Epithelial cell of proximal tubule (primary cell): Measurements from ENCODE around the gene HLA-DPB1. TPM values are rescaled to one million over a fixed set of nuclear protein-coding genes. Genes with fewer than 3 reads are reported as not detected.

Experiments used
- DNase-seq: peaks from one replicate; pipeline ENCODE4 v3.0.0-alpha.2; 2011; ENCODE audit warnings: low read depth
- H3K4me3 ChIP-seq: 2 replicates; pipeline ENCODE4 v1.5.1; 2011; ENCODE audit warnings: low read depth, mild to moderate bottlenecking, low read length
- total RNA-seq: library from RNA; depleted of rRNA; stranded (reverse); fragments of >200 nt; gene quantifications from 2 replicates; pipeline ENCODE4 v1.2.3, GENCODE V29; 2015
- TF ChIP-seq, protein P1 (sequence below): conservative IDR thresholded peaks from 2 replicates; pipeline ENCODE4 v1.5.1; 2012; ENCODE audit warnings: low read depth, mild to moderate bottlenecking, low read length

HLA-DPB1 gene
- total RNA-seq, 1 donor from 2014 or later: 52.3 TPM

DNA sequence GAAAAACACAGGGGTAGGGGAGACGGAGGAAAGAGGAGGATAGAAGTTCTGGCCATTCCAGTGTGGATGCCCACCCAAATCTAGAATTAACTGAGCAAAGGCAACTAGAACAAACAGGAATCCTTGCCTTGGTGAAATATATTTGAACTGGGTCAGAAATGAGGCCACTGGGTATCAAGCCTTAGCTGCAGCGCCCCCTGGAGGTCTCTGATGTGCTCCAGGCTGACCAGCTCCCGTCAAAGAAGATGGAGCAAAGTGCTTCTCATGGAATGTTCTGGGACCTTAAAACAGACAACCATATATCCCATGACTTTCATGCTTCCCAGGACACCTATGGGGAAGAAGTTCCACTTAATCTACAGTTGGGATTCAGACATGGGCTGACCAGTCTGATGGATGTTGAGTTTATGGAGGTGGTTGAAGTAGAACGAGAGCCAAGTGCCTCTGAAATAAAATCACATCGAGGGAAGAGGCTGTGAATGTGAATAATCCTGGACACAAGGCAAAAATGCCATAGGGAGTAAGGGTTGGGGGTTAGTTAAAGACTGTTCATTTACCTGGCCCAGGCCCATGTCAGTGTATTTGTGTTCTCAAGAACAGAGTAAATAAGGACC lies 50.4 kb downstream of the HLA-DPB1 start:
- H3K4me3 ChIP-seq: no peak overlapping the region
- TF ChIP-seq, protein P1, sequence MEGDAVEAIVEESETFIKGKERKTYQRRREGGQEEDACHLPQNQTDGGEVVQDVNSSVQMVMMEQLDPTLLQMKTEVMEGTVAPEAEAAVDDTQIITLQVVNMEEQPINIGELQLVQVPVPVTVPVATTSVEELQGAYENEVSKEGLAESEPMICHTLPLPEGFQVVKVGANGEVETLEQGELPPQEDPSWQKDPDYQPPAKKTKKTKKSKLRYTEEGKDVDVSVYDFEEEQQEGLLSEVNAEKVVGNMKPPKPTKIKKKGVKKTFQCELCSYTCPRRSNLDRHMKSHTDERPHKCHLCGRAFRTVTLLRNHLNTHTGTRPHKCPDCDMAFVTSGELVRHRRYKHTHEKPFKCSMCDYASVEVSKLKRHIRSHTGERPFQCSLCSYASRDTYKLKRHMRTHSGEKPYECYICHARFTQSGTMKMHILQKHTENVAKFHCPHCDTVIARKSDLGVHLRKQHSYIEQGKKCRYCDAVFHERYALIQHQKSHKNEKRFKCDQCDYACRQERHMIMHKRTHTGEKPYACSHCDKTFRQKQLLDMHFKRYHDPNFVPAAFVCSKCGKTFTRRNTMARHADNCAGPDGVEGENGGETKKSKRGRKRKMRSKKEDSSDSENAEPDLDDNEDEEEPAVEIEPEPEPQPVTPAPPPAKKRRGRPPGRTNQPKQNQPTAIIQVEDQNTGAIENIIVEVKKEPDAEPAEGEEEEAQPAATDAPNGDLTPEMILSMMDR: peak; percentile 81
- no peak for DNase-seq

DNA sequence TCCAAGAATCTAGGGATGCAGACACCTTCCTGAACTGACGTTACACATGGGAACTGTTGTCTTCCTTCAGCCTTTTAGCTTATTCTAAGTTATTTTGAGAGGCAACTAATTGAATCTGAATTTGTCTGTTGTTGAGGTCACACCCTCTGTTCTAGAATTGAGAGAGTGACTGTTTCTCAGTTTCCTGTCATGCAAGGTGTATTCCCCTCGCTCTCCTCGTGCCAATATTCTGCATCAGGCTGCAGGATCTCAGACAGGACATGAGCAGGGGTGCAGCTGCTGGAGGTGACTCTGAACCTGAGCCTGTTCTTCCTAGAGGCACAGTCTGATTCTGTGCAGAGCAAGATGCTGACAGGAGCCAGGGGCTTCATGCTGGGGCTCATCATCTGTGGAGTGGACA lies 52.5 kb downstream of the HLA-DPB1 start:
- no peak overlapping the region for H3K4me3 ChIP-seq
- DNase-seq: no peak
- TF ChIP-seq, protein P1: no peak

DNA sequence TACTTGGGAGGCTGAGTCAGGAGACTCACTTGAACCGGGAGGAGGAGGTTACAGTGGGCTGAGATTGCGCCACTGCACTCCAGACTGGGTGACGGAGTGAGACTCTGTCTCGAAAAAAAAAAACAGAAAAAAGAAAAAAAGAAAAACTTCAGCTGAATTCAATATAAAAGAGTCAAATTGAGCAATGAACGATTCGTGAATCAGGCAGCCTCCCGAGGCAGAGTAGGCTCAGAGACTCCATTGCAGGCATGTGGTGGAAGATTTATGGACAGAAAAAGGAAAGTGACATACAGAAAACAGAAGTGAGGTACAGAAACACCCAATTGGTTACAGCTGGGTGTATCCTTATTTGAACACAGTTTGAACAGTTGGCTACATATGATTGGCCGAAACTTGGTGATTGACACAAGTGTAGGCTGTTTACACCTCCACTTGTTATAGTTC lies 56.3 kb downstream of the HLA-DPB1 start:
- no peak for DNase-seq
- no peak overlapping the region for H3K4me3 ChIP-seq
- TF ChIP-seq, protein P1: no peak

DNA sequence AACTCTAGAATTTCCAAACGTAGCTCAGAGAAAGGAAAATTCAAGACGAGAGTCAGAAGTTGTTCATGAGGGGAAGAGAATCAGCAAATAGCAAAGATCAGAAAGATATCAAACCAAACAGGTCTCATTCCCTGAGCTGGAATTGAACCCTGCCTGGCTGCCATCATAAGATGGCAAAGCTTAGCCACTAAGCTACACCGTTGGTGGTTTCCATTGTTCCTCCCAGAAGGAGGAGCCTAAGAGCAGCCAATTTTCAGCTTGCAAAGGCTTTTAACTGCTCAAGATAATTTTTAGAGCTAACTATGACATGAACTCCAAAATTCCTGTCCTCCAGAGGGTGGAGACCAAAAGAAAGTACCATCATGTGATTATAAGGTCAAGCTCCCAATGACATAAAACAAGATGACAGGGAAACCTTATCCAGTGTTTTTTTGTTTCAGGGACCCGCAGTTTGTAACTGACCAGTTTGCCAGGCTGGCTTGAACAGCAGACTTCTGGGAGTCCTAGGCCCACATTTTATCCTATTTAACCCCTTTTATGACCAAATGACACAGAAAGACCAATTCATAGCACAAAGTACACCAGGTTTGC lies 60.6 kb downstream of the HLA-DPB1 start:
- TF ChIP-seq, protein P1: no peak
- no peak overlapping the region for H3K4me3 ChIP-seq
- DNase-seq: no peak

Other genes with a start within 250 kb of the HLA-DPB1 start
- gene TAP2, start 237.3 kb upstream of the HLA-DPB1 start, total RNA-seq: 23.6 and 29.4 TPM in 2 replicates
- gene PSMB8, start 231.9 kb upstream of the HLA-DPB1 start, total RNA-seq: 75.1 and 84.4 TPM in 2 replicates
- gene TAP1, start 222.3 kb upstream of the HLA-DPB1 start, total RNA-seq: 50.7 and 54.5 TPM in 2 replicates
- 20.5 and 24.3 TPM in 2 replicates for gene PSMB9, start 221.8 kb upstream of the HLA-DPB1 start, total RNA-seq
- 3.5 and 4.2 TPM in 2 replicates for gene HLA-DMB, start 135.0 kb upstream of the HLA-DPB1 start, total RNA-seq
- 0.65 and 2.0 TPM in 2 replicates for gene HLA-DMA, start 122.9 kb upstream of the HLA-DPB1 start, total RNA-seq
- gene BRD2, start 107.4 kb upstream of the HLA-DPB1 start, total RNA-seq: 128 and 140 TPM in 2 replicates
- 1.6 TPM in 1 of 2 replicates, not detected in the other for gene HLA-DOA, start 66.4 kb upstream of the HLA-DPB1 start, total RNA-seq
- 6.8 and 7.1 TPM in 2 replicates for gene HLA-DPA1, start 2.3 kb upstream of the HLA-DPB1 start, total RNA-seq
- 0.06 and 0.07 TPM in 2 replicates for gene COL11A2, start 116.5 kb downstream of the HLA-DPB1 start, total RNA-seq
- gene RXRB, start 124.7 kb downstream of the HLA-DPB1 start, total RNA-seq: 15.0 and 15.1 TPM in 2 replicates
- 70.8 and 97.8 TPM in 2 replicates for gene SLC39A7, start 124.9 kb downstream of the HLA-DPB1 start, total RNA-seq
- gene HSD17B8, start 128.7 kb downstream of the HLA-DPB1 start, total RNA-seq: 16.3 and 16.9 TPM in 2 replicates
- 11.3 and 17.2 TPM in 2 replicates for gene RING1, start 132.5 kb downstream of the HLA-DPB1 start, total RNA-seq
- 33.9 and 42.8 TPM in 2 replicates for gene VPS52, start 195.9 kb downstream of the HLA-DPB1 start, total RNA-seq
- 2,737 and 3,799 TPM in 2 replicates for gene RPS18, start 196.1 kb downstream of the HLA-DPB1 start, total RNA-seq
- gene B3GALT4, start 201.1 kb downstream of the HLA-DPB1 start, total RNA-seq: 4.6 and 7.0 TPM in 2 replicates
- gene WDR46, start 213.2 kb downstream of the HLA-DPB1 start, total RNA-seq: 67.9 and 116 TPM in 2 replicates
- 55.8 and 69.3 TPM in 2 replicates for gene PFDN6, start 213.6 kb downstream of the HLA-DPB1 start, total RNA-seq
- 34.0 and 46.8 TPM in 2 replicates for gene RGL2, start 223.0 kb downstream of the HLA-DPB1 start, total RNA-seq
- 108 and 144 TPM in 2 replicates for gene TAPBP, start 238.1 kb downstream of the HLA-DPB1 start, total RNA-seq
- gene ZBTB22, start 241.8 kb downstream of the HLA-DPB1 start, total RNA-seq: 8.2 and 13.5 TPM in 2 replicates
- 52.7 and 58.1 TPM in 2 replicates for gene DAXX, start 247.0 kb downstream of the HLA-DPB1 start, total RNA-seq